IMR-90 (cell line): ENCODE data around the gene CDKL1.

ENCODE experiments used
- BHLHE40 ChIP-seq: fragments of 150-350 bp; IDR thresholded peaks from 2 replicates; pipeline ENCODE4 v1.6.1; 2016; ENCODE audit warnings: mild to moderate bottlenecking, low read depth, low read length
- CEBPB ChIP-seq: IDR thresholded peaks from 2 replicates; pipeline ENCODE4 v1.6.1; 2012; ENCODE audit warnings: low read depth, low read length, improper control_type of control experiment
- CHD1 ChIP-seq: IDR thresholded peaks from 2 replicates; pipeline ENCODE4 v1.6.1; 2012; ENCODE audit warnings: low read depth, low read length, improper control_type of control experiment
- CTCF ChIP-seq: conservative IDR thresholded peaks from 2 replicates; pipeline ENCODE4 v1.5.1; 2012; ENCODE audit warnings: mild to moderate bottlenecking, low read depth, low read length, improper control_type of control experiment
- ELK1 ChIP-seq: fragments of 150-350 bp; IDR thresholded peaks from 2 replicates; pipeline ENCODE4 v1.6.1; 2016; ENCODE audit warnings: low read depth, mild to moderate bottlenecking, low read length, moderate library complexity, borderline replicate concordance
- FOS ChIP-seq: fragments of 150-350 bp; IDR thresholded peaks from 2 replicates; pipeline ENCODE4 v1.6.1; 2016; ENCODE audit warnings: low read depth, low read length
- MAFK ChIP-seq: IDR thresholded peaks from 2 replicates; pipeline ENCODE4 v1.6.1; 2012; ENCODE audit warnings: low read depth, low read length, improper control_type of control experiment
- MAZ ChIP-seq: IDR thresholded peaks from 2 replicates; pipeline ENCODE4 v1.6.1; 2012; ENCODE audit warnings: low read depth, mild to moderate bottlenecking, low read length, improper control_type of control experiment, moderate library complexity, borderline replicate concordance
- MXI1 ChIP-seq: IDR thresholded peaks from 2 replicates; pipeline ENCODE4 v1.6.1; 2012; ENCODE audit warnings: low read depth, mild to moderate bottlenecking, low read length, moderate library complexity, borderline replicate concordance
- POLR2A ChIP-seq: IDR thresholded peaks from 2 replicates; pipeline ENCODE4 v1.6.1; 2012; ENCODE audit warnings: mild to moderate bottlenecking, low read depth, low read length
- RCOR1 ChIP-seq: IDR thresholded peaks from 2 replicates; pipeline ENCODE4 v1.6.1; 2012; ENCODE audit warnings: mild to moderate bottlenecking, low read length, improper control_type of control experiment; ENCODE audit not compliant: insufficient replicate concordance
- RFX5 ChIP-seq: IDR thresholded peaks from 2 replicates; pipeline ENCODE4 v1.8.0; 2012; ENCODE audit warnings: low read depth, mild to moderate bottlenecking, low read length, moderate library complexity
- SMC3 ChIP-seq: fragments of 150-350 bp; IDR thresholded peaks from 2 replicates; pipeline ENCODE4 v1.6.1; 2016; ENCODE audit warnings: low read depth, mild to moderate bottlenecking, antibody characterized with exemption, low read length, moderate library complexity
- USF2 ChIP-seq: fragments of 150-350 bp; IDR thresholded peaks from 2 replicates; pipeline ENCODE4 v1.6.1; 2017; ENCODE audit warnings: mild to moderate bottlenecking, antibody characterized with exemption, low read length, low read depth

DNA sequence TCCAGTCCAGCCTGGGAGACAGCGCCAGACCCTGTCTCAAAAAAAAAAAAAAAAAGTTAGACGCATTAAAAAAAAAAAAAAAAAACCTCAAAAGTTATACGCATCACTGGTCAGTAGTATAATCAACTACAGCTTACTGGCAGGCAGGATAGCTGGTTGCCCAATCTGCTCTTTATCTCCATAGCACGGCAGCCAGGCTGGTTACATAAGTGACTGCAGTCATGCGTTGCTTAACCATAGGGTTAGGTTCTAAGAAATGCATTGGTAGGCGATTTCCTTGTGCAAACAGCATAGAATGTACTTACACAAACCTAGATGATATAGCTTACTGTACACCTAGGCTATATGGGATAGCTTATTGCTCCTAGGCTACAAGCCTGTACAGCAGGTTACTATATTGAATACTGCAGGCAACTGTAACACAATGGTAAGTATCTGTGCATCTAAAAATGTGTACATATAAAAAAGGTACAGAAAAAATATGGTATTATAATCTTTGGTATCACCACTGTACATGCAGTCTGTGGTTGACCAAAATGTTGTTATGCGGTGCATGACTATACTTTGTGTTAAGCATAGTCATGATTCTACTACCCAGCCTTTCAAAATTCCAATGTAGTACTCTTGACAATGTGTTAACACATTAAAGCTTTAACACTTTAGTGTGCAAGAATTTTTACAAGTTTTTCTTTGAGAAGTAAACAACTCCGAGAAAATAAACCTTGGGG, 92.8 kb downstream of the CDKL1 start:
- TF ChIP-seq CTCF, result no peak
- no peak for TF ChIP-seq ELK1
- TF ChIP-seq SMC3, result no peak
- no peak for TF ChIP-seq POLR2A
- no peak for TF ChIP-seq RCOR1
- no peak for TF ChIP-seq MXI1
- TF ChIP-seq BHLHE40, result no peak
- TF ChIP-seq RFX5, result no peak
- no peak for TF ChIP-seq CHD1
- TF ChIP-seq MAFK, result no peak
- TF ChIP-seq USF2, result no peak
- peak; percentile 24; the same call in 1 of the 2 replicates for TF ChIP-seq CEBPB
- no peak for TF ChIP-seq FOS
- no peak for TF ChIP-seq MAZ
